ENCODE results near the gene PERCC1. TPM values are rescaled to one million over a fixed set of nuclear protein-coding genes. Genes with fewer than 3 reads are reported as not detected.

Gene PERCC1
- total RNA-seq, 1 donor from 2014 or later = not detected

GRCh38 chr16:1447965-1448364 lies 17.1 kb downstream of the PERCC1 start:
- no peak overlapping the region for H3K4me3 ChIP-seq (ENCODE audit: low read length in 3 of 3)
- no peaks in the 10 kb centered on the region for H3K27me3 ChIP-seq (ENCODE audit: control insufficient read depth in 3 of 3, insufficient read depth in 3 of 3, low read length in 3 of 3)
- peaks cover 38 to 54% (median 44%) of the 10 kb centered on the region in 3 donors for H3K36me3 ChIP-seq (ENCODE audit: control insufficient read depth in 3 of 3, insufficient read depth in 3 of 3, low read length in 3 of 3)
- no peaks in the 10 kb centered on the region for H3K4me1 ChIP-seq (ENCODE audit: control insufficient read depth in 3 of 3, insufficient read depth in 3 of 3, low read length in 3 of 3)
- H3K9ac ChIP-seq (ENCODE audit: low read depth in 1 of 3, low read length in 3 of 3) = no peak overlapping the region
- no peak overlapping the region for H3K27ac ChIP-seq (ENCODE audit: low read depth, low read length)
- H3K9me3 ChIP-seq (ENCODE audit: control insufficient read depth in 3 of 3, low read length in 3 of 3) = no peaks in the 10 kb centered on the region

GRCh38 chr16:1448536-1449116 lies 17.7 kb downstream of the PERCC1 start:
- no peaks in the 10 kb centered on the region for H3K27me3 ChIP-seq (ENCODE audit: control insufficient read depth in 3 of 3, insufficient read depth in 3 of 3, low read length in 3 of 3)
- no peaks in the 10 kb centered on the region for H3K4me1 ChIP-seq (ENCODE audit: control insufficient read depth in 3 of 3, insufficient read depth in 3 of 3, low read length in 3 of 3)
- peaks cover 43 to 60% (median 49%) of the 10 kb centered on the region in 3 donors for H3K36me3 ChIP-seq (ENCODE audit: control insufficient read depth in 3 of 3, insufficient read depth in 3 of 3, low read length in 3 of 3)
- H3K9ac ChIP-seq (ENCODE audit: low read depth in 1 of 3, low read length in 3 of 3) = no peak overlapping the region
- H3K9me3 ChIP-seq (ENCODE audit: control insufficient read depth in 3 of 3, low read length in 3 of 3) = no peaks in the 10 kb centered on the region
- no peak overlapping the region for H3K4me3 ChIP-seq (ENCODE audit: low read length in 3 of 3)
- H3K27ac ChIP-seq (ENCODE audit: low read depth, low read length) = no peak overlapping the region

GRCh38 chr16:1449201-1449788 lies 18.4 kb downstream of the PERCC1 start:
- H3K27ac ChIP-seq (ENCODE audit: low read depth, low read length) = no peak overlapping the region
- peaks cover 50 to 66% (median 56%) of the 10 kb centered on the region in 3 donors for H3K36me3 ChIP-seq (ENCODE audit: control insufficient read depth in 3 of 3, insufficient read depth in 3 of 3, low read length in 3 of 3)
- H3K9ac ChIP-seq (ENCODE audit: low read depth in 1 of 3, low read length in 3 of 3) = no peak overlapping the region
- no peaks in the 10 kb centered on the region for H3K9me3 ChIP-seq (ENCODE audit: control insufficient read depth in 3 of 3, low read length in 3 of 3)
- no peaks in the 10 kb centered on the region for H3K27me3 ChIP-seq (ENCODE audit: control insufficient read depth in 3 of 3, insufficient read depth in 3 of 3, low read length in 3 of 3)
- H3K4me3 ChIP-seq (ENCODE audit: low read length in 3 of 3) = no peak overlapping the region
- H3K4me1 ChIP-seq (ENCODE audit: control insufficient read depth in 3 of 3, insufficient read depth in 3 of 3, low read length in 3 of 3) = no peaks in the 10 kb centered on the region

- no peak overlapping the region for H3K4me3 ChIP-seq (ENCODE audit: low read length in 3 of 3)
- H3K36me3 ChIP-seq (ENCODE audit: control insufficient read depth in 3 of 3, insufficient read depth in 3 of 3, low read length in 3 of 3) = peaks cover 56 to 74% (median 64%) of the 10 kb centered on the region in 3 donors
- H3K9ac ChIP-seq (ENCODE audit: low read depth in 1 of 3, low read length in 3 of 3) = no peak overlapping the region
- H3K27ac ChIP-seq (ENCODE audit: low read depth, low read length) = no peak overlapping the region
- no peaks in the 10 kb centered on the region for H3K9me3 ChIP-seq (ENCODE audit: control insufficient read depth in 3 of 3, low read length in 3 of 3)
- no peaks in the 10 kb centered on the region for H3K27me3 ChIP-seq (ENCODE audit: control insufficient read depth in 3 of 3, insufficient read depth in 3 of 3, low read length in 3 of 3)
- H3K4me1 ChIP-seq (ENCODE audit: control insufficient read depth in 3 of 3, insufficient read depth in 3 of 3, low read length in 3 of 3) = no peaks in the 10 kb centered on the region
These were observed 19.3 kb downstream of the PERCC1 start for GRCh38 chr16:1450218-1450617.

- Histone ChIP-seq H3K9ac (ENCODE audit: low read depth in 1 of 3, low read length in 3 of 3) (no peak overlapping the region), H3K4me1 (ENCODE audit: control insufficient read depth in 3 of 3, insufficient read depth in 3 of 3, low read length in 3 of 3) (no peaks in the 10 kb centered on the region), H3K27me3 (ENCODE audit: control insufficient read depth in 3 of 3, insufficient read depth in 3 of 3, low read length in 3 of 3) (no peaks in the 10 kb centered on the region), H3K27ac (ENCODE audit: low read depth, low read length) (no peak overlapping the region), H3K36me3 (ENCODE audit: control insufficient read depth in 3 of 3, insufficient read depth in 3 of 3, low read length in 3 of 3) (peaks cover 62 to 78% (median 70%) of the 10 kb centered on the region in 3 donors), H3K4me3 (ENCODE audit: low read length in 3 of 3) (no peak overlapping the region), H3K9me3 (ENCODE audit: control insufficient read depth in 3 of 3, low read length in 3 of 3) (no peaks in the 10 kb centered on the region)
These were observed 20.0 kb downstream of the PERCC1 start for GRCh38 chr16:1450841-1451240.

- Histone ChIP-seq H3K9me3 (ENCODE audit: control insufficient read depth in 3 of 3, low read length in 3 of 3) (no peaks in the 10 kb centered on the region), H3K4me1 (ENCODE audit: control insufficient read depth in 3 of 3, insufficient read depth in 3 of 3, low read length in 3 of 3) (no peaks in the 10 kb centered on the region), H3K36me3 (ENCODE audit: control insufficient read depth in 3 of 3, insufficient read depth in 3 of 3, low read length in 3 of 3) (peaks cover 59 to 76% (median 65%) of the 10 kb centered on the region in 3 donors), H3K27ac (ENCODE audit: low read depth, low read length) (no peak overlapping the region), H3K4me3 (ENCODE audit: low read length in 3 of 3) (no peak overlapping the region), H3K27me3 (ENCODE audit: control insufficient read depth in 3 of 3, insufficient read depth in 3 of 3, low read length in 3 of 3) (no peaks in the 10 kb centered on the region), H3K9ac (ENCODE audit: low read depth in 1 of 3, low read length in 3 of 3) (no peak overlapping the region)
These were observed 21.0 kb downstream of the PERCC1 start for GRCh38 chr16:1451702-1452392.

DNA sequence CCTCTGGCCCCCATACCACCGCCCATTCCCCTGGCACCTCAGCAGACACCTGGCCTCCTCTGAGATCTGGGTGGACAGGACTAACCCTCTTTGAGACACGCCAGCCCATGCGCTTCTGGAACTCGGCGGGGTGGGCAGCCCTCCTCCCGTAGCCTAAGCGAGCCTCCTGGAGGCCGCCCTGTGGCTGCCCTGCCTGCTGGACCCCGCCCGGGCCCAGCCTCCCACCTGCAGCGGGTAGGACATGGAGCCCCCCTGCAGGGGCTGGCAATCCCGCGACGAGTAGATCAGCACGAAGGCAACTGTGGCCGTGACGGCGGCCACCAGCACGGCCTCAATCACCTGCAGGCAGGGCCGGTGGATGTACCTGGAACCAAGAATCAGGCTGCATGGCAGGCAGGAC lies 21.7 kb downstream of the PERCC1 start:
- Histone ChIP-seq H3K27ac (ENCODE audit: low read depth, low read length) (no peak overlapping the region), H3K36me3 (ENCODE audit: control insufficient read depth in 3 of 3, insufficient read depth in 3 of 3, low read length in 3 of 3) (peaks cover 57 to 78% (median 68%) of the 10 kb centered on the region in 3 donors), H3K27me3 (ENCODE audit: control insufficient read depth in 3 of 3, insufficient read depth in 3 of 3, low read length in 3 of 3) (no peaks in the 10 kb centered on the region), H3K4me1 (ENCODE audit: control insufficient read depth in 3 of 3, insufficient read depth in 3 of 3, low read length in 3 of 3) (no peaks in the 10 kb centered on the region), H3K9me3 (ENCODE audit: control insufficient read depth in 3 of 3, low read length in 3 of 3) (no peaks in the 10 kb centered on the region), H3K4me3 (ENCODE audit: low read length in 3 of 3) (no peak overlapping the region), H3K9ac (ENCODE audit: low read depth in 1 of 3, low read length in 3 of 3) (no peak overlapping the region)

- Histone ChIP-seq H3K27ac (ENCODE audit: low read depth, low read length) (no peak overlapping the region), H3K4me1 (ENCODE audit: control insufficient read depth in 3 of 3, insufficient read depth in 3 of 3, low read length in 3 of 3) (no peaks in the 10 kb centered on the region), H3K27me3 (ENCODE audit: control insufficient read depth in 3 of 3, insufficient read depth in 3 of 3, low read length in 3 of 3) (no peaks in the 10 kb centered on the region), H3K4me3 (ENCODE audit: low read length in 3 of 3) (no peak overlapping the region), H3K9ac (ENCODE audit: low read depth in 1 of 3, low read length in 3 of 3) (no peak overlapping the region), H3K36me3 (ENCODE audit: control insufficient read depth in 3 of 3, insufficient read depth in 3 of 3, low read length in 3 of 3) (peaks cover 52 to 76% (median 68%) of the 10 kb centered on the region in 3 donors), H3K9me3 (ENCODE audit: control insufficient read depth in 3 of 3, low read length in 3 of 3) (no peaks in the 10 kb centered on the region)
These were observed 22.4 kb downstream of the PERCC1 start for GRCh38 chr16:1453316-1453715.

GRCh38 chr16:1454561-1454960 lies 23.7 kb downstream of the PERCC1 start:
- Histone ChIP-seq H3K9me3 (ENCODE audit: control insufficient read depth in 3 of 3, low read length in 3 of 3) (no peaks in the 10 kb centered on the region), H3K27ac (ENCODE audit: low read depth, low read length) (no peak overlapping the region), H3K4me1 (ENCODE audit: control insufficient read depth in 3 of 3, insufficient read depth in 3 of 3, low read length in 3 of 3) (no peaks in the 10 kb centered on the region), H3K27me3 (ENCODE audit: control insufficient read depth in 3 of 3, insufficient read depth in 3 of 3, low read length in 3 of 3) (no peaks in the 10 kb centered on the region), H3K36me3 (ENCODE audit: control insufficient read depth in 3 of 3, insufficient read depth in 3 of 3, low read length in 3 of 3) (peaks cover 55 to 74% (median 67%) of the 10 kb centered on the region in 3 donors), H3K4me3 (ENCODE audit: low read length in 3 of 3) (no peak overlapping the region), H3K9ac (ENCODE audit: low read depth in 1 of 3, low read length in 3 of 3) (no peak overlapping the region)

All from skeletal muscle tissue (tissue), 4 donors.